EH (cell line): ENCODE data around the gene IPPK.
A peak's percentile ranks its signal among the peaks of the same experiment; 100 is the strongest.
"Not testable (repeated sequence)": the region's sequence is repeated elsewhere in the genome, so short reads cannot be mapped to it uniquely, and the experiment has no call there.

ENCODE experiments used
- DNase-seq: peaks from one replicate; pipeline ENCODE4 v3.0.0-alpha.2; 2015; ENCODE audit warnings: low read depth

IPPK gene

GRCh38 chr9:92595075-92595474, 74.9 kb downstream of the IPPK start:
- DNase-seq = not testable (repeated sequence)

DNA sequence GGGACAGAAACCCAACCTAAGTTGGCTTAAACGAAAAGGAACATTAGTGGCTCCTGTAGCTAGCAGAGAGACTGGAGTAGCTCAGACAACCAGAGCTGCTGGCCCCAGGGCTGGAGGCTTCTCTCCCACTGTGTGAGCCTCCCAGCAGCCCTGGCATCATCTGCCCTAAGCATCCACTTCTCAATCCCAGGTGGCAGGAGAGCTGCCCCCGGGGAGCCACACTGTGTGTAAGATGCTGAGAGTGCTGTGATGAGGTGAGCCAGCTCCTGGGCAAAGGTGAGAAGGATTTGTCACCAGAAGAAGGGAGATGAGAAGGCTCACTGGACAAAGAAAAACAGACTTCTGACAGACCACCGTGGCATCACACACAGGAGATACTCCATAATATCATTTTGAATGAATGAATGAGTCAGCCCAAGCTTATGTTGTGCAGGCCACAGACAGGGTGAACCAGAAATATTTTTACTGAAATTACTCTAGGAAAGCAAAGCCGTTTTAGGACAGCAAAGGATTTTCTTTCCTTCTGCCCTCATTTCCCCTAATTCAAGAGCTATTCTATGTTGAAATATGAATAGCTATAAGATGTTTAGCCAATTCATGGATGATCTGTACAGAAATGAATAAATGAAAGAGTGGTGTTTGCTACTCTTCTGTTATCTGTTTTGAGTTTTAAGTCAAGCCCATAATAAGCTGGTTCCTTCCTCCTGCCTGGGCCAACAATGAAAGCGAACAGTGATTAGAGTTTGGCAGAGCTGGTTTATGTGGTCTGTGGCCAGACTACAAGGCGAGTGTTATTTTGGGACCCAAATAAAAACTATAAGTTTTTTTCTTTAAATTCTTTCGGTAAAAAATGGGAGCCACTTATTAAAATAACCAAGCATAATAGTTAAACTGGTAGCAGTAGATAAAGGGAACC, 76.7 kb downstream of the IPPK start:
- DNase-seq = no peak

GRCh38 chr9:92592537-92592936, 77.4 kb downstream of the IPPK start:
- no peak for DNase-seq

DNA sequence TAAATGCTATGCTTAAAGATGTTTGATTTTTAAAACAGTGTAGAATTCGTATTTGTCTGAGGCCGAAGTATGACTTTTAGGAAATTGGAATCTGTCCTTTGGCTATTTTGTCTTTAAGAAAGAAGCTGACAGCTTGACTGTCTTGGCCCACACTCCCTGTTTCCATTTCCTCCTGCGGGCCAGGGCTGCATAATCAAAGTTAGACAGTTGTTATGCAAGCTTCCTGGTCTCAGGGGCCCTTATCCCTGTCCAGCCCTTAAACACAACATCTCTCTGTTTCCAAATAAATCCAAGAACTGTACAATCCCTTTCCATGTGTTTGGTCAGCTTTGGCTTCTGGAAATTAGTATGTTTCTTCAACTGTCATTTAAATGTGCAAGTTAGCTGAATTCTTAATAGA, 79.6 kb downstream of the IPPK start:
- peak; percentile 33 for DNase-seq

- no peak for DNase-seq
Observed at GRCh38 chr9:92589923-92590322, 80.0 kb downstream of the IPPK start.

- no peak for DNase-seq
Observed at GRCh38 chr9:92576175-92576574, 93.8 kb downstream of the IPPK start.

GRCh38 chr9:92573612-92574011, 96.3 kb downstream of the IPPK start:
- DNase-seq = not testable (repeated sequence)

- not testable (repeated sequence) for DNase-seq
Observed at GRCh38 chr9:92571871-92572270, 98.1 kb downstream of the IPPK start.

GRCh38 chr9:92564982-92565381, 104.9 kb downstream of the IPPK start:
- peak; percentile 15 for DNase-seq

- DNase-seq = peak; percentile 25
Observed at GRCh38 chr9:92564504-92564903, 105.4 kb downstream of the IPPK start.
